Stimulated activated CD4-positive, alpha-beta T cell treated with anti-CD3 and anti-CD28 coated beads, Interleukin-1b, Interleukin-23, amount 100 ng/mL, for 4 hours (primary cell): ENCODE data around the gene FMN2.
"Not testable (repeated sequence)": the region's sequence is repeated elsewhere in the genome, so short reads cannot be mapped to it uniquely, and the experiment has no call there.

Experiments used
- DNase-seq, 2 donors: peaks; one replicate each; pipeline ENCODE4 v3.0.0-alpha.2; 2020; ENCODE audit warnings: low read depth in 2 of 2

The FMN2 gene

GRCh38 chr1:240310226-240310925 lies 218.7 kb downstream of the FMN2 start:
- DNase-seq: no peak

GRCh38 chr1:240312872-240313271 lies 221.2 kb downstream of the FMN2 start:
- no peak for DNase-seq

GRCh38 chr1:240314845-240315801 lies 223.4 kb downstream of the FMN2 start:
- no peak for DNase-seq

- DNase-seq: no peak
These were observed 228.3 kb downstream of the FMN2 start for GRCh38 chr1:240319998-240320397.

GRCh38 chr1:240320659-240321058 lies 229.0 kb downstream of the FMN2 start:
- no peak for DNase-seq

- DNase-seq: no peak
These were observed 231.3 kb downstream of the FMN2 start for GRCh38 chr1:240322943-240323342.

GRCh38 chr1:240328382-240328781 lies 236.7 kb downstream of the FMN2 start:
- not testable (repeated sequence) for DNase-seq

GRCh38 chr1:240329443-240329842 lies 237.8 kb downstream of the FMN2 start:
- DNase-seq: no peak

GRCh38 chr1:240332672-240333071 lies 241.0 kb downstream of the FMN2 start:
- DNase-seq: no peak

- DNase-seq: no peak
These were observed 246.1 kb downstream of the FMN2 start for GRCh38 chr1:240337781-240338180.

- no peak for DNase-seq
These were observed 247.2 kb downstream of the FMN2 start for GRCh38 chr1:240338837-240339236.

- DNase-seq: no peak
These were observed 249.9 kb downstream of the FMN2 start for GRCh38 chr1:240341365-240342250.

GRCh38 chr1:240342251-240342625 lies 250.6 kb downstream of the FMN2 start:
- DNase-seq: no peak

- no peak for DNase-seq
These were observed 251.4 kb downstream of the FMN2 start for GRCh38 chr1:240343045-240343444.

GRCh38 chr1:240343966-240344365 lies 252.3 kb downstream of the FMN2 start:
- no peak for DNase-seq

- no peak for DNase-seq
These were observed 253.2 kb downstream of the FMN2 start for GRCh38 chr1:240344918-240345317.

GRCh38 chr1:240349695-240350094 lies 258.0 kb downstream of the FMN2 start:
- DNase-seq: no peak

- DNase-seq: no peak
These were observed 259.2 kb downstream of the FMN2 start for GRCh38 chr1:240350910-240351331.

GRCh38 chr1:240351690-240352089 lies 260.0 kb downstream of the FMN2 start:
- DNase-seq: no peak

- DNase-seq: no peak
These were observed 261.1 kb downstream of the FMN2 start for GRCh38 chr1:240352769-240353168.

GRCh38 chr1:240356568-240356967 lies 264.9 kb downstream of the FMN2 start:
- no peak for DNase-seq

GRCh38 chr1:240362046-240362445 lies 270.4 kb downstream of the FMN2 start:
- DNase-seq: no peak
